ENCODE measurements around the gene RAP1A.

The RAP1A gene

DNA sequence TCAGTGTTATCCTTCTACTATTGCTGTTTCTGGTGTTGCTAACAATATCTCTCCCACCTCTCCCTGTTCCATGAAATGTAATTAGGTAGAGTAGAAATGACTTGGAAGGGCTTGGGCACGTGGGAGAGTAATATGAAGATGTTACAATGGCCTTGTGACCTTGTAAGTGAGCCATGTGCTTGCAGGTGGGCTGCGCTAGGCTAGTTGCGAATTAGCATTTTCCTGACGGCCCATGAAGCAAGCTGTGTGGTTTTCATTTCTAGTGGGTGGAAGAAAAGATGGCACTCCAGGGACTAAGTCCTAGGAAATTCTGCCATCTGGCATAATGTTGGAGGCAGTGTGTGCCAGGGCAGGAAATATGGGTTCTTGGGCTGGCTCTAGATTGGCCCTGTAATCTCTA lies 128.4 kb downstream of the RAP1A start:
- DNase-seq: no peak
- no peaks in the 10 kb centered on the region for H3K36me3 ChIP-seq (ENCODE audit: control insufficient read depth, insufficient read depth, low read length)
- H3K79me1 ChIP-seq (ENCODE audit: low read length): no peaks in the 10 kb centered on the region
- H3K27ac ChIP-seq (ENCODE audit: low read depth, low read length): no peak overlapping the region
- no peak overlapping the region for H3K4ac ChIP-seq (ENCODE audit: low read depth, low read length)
- no peak overlapping the region for H3K23ac ChIP-seq (ENCODE audit: low read length)
- no peak overlapping the region for H3K4me3 ChIP-seq (ENCODE audit: low read length)
- no peak overlapping the region for H2BK120ac ChIP-seq (ENCODE audit: low read depth, low read length)
- no peak overlapping the region for H3K56ac ChIP-seq (ENCODE audit: low read length)
- H3K4me1 ChIP-seq (ENCODE audit: control insufficient read depth, low read depth, low read length): no peaks in the 10 kb centered on the region
- no peaks in the 10 kb centered on the region for H3K27me3 ChIP-seq (ENCODE audit: insufficient read depth, low read length, poor library complexity)
- no peaks in the 10 kb centered on the region for H3K79me2 ChIP-seq (ENCODE audit: control insufficient read depth, insufficient read depth, low read length)
- no peak overlapping the region for H4K5ac ChIP-seq (ENCODE audit: low read length)
- no peak overlapping the region for H2AK5ac ChIP-seq (ENCODE audit: low read length)
- WGBS (ENCODE audit: extremely low coverage, insufficient coverage, low lambda C conversion rate): no CpG with 5 or more reads among the region's 4 CpGs
- H3K18ac ChIP-seq (ENCODE audit: low read length): no peak overlapping the region
- H3K4me2 ChIP-seq (ENCODE audit: low read length): no peak overlapping the region
- H4K8ac ChIP-seq (ENCODE audit: low read depth, low read length): no peak overlapping the region
- no peak overlapping the region for H3K9ac ChIP-seq (ENCODE audit: low read length)
- H2BK5ac ChIP-seq (ENCODE audit: low read length): no peak overlapping the region
- no peak overlapping the region for H2BK15ac ChIP-seq (replicated peaks; ENCODE audit: low read depth)

DNA sequence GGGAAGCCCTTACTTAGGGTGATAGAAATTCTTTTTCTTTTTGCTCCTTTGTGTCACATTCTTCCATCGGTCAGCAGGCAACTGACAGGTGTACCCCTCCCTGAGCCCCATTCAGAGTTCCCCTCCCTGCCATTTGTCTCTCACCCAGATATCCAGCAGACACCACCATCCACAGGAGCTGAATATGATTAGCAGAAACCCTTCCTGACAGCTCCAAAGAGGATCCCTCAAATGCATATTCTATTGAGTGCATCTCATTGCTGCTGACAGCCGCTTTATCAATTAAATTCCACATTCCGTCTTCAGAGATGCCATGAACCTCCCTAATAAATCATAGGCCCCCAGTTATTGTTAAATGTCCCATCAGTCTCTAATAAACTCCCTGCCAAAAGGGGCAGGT lies 130.0 kb downstream of the RAP1A start:
- no CpG with 5 or more reads among the region's 3 CpGs for WGBS (ENCODE audit: extremely low coverage, insufficient coverage, low lambda C conversion rate)
- H2BK120ac ChIP-seq (ENCODE audit: low read depth, low read length): no peak overlapping the region
- H3K4me1 ChIP-seq (ENCODE audit: control insufficient read depth, low read depth, low read length): no peaks in the 10 kb centered on the region
- no peak overlapping the region for H3K56ac ChIP-seq (ENCODE audit: low read length)
- H3K79me1 ChIP-seq (ENCODE audit: low read length): no peaks in the 10 kb centered on the region
- no peak overlapping the region for H2BK5ac ChIP-seq (ENCODE audit: low read length)
- H4K5ac ChIP-seq (ENCODE audit: low read length): no peak overlapping the region
- no peaks in the 10 kb centered on the region for H3K36me3 ChIP-seq (ENCODE audit: control insufficient read depth, insufficient read depth, low read length)
- H3K27ac ChIP-seq (ENCODE audit: low read depth, low read length): no peak overlapping the region
- H3K4ac ChIP-seq (ENCODE audit: low read depth, low read length): no peak overlapping the region
- H3K4me2 ChIP-seq (ENCODE audit: low read length): no peak overlapping the region
- H4K8ac ChIP-seq (ENCODE audit: low read depth, low read length): no peak overlapping the region
- H3K4me3 ChIP-seq (ENCODE audit: low read length): no peak overlapping the region
- no peaks in the 10 kb centered on the region for H3K79me2 ChIP-seq (ENCODE audit: control insufficient read depth, insufficient read depth, low read length)
- H3K23ac ChIP-seq (ENCODE audit: low read length): no peak overlapping the region
- no peak overlapping the region for H2BK15ac ChIP-seq (replicated peaks; ENCODE audit: low read depth)
- H3K27me3 ChIP-seq (ENCODE audit: insufficient read depth, low read length, poor library complexity): no peaks in the 10 kb centered on the region
- H2AK5ac ChIP-seq (ENCODE audit: low read length): no peak overlapping the region
- DNase-seq: no peak
- H3K9ac ChIP-seq (ENCODE audit: low read length): no peak overlapping the region
- no peak overlapping the region for H3K18ac ChIP-seq (ENCODE audit: low read length)

DNA sequence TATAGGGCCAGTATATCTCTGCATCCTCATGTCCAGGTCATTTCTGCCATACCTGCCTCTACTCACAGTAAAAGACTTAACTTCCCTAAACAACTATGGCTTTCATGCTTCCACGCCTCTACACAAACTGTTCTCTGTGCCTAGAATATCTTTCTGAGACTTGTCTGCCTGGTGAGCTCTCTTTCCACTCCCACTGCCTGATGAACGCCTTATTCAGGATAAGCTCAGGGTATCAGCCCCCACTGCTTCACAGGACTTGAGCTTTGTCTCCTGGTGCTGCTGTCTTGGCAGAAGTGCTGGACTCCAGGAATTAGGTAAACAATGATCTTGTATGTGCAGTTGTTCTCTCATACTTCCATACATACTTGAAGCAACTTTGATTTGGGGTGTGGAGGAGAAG lies 131.3 kb downstream of the RAP1A start:
- Histone ChIP-seq H3K56ac (ENCODE audit: low read length) (no peak overlapping the region), H3K27me3 (ENCODE audit: insufficient read depth, low read length, poor library complexity) (no peaks in the 10 kb centered on the region), H2BK5ac (ENCODE audit: low read length) (no peak overlapping the region), H3K79me1 (ENCODE audit: low read length) (no peaks in the 10 kb centered on the region), H3K4ac (ENCODE audit: low read depth, low read length) (no peak overlapping the region), H2BK15ac (replicated peaks; ENCODE audit: low read depth) (no peak overlapping the region), H3K23ac (ENCODE audit: low read length) (no peak overlapping the region), H4K8ac (ENCODE audit: low read depth, low read length) (no peak overlapping the region), H3K4me2 (ENCODE audit: low read length) (no peak overlapping the region), H4K5ac (ENCODE audit: low read length) (no peak overlapping the region), H3K9ac (ENCODE audit: low read length) (no peak overlapping the region), H3K4me1 (ENCODE audit: control insufficient read depth, low read depth, low read length) (no peaks in the 10 kb centered on the region), H2AK5ac (ENCODE audit: low read length) (no peak overlapping the region), H3K36me3 (ENCODE audit: control insufficient read depth, insufficient read depth, low read length) (no peaks in the 10 kb centered on the region), H3K18ac (ENCODE audit: low read length) (no peak overlapping the region), H3K79me2 (ENCODE audit: control insufficient read depth, insufficient read depth, low read length) (no peaks in the 10 kb centered on the region), H3K27ac (ENCODE audit: low read depth, low read length) (no peak overlapping the region), H3K4me3 (ENCODE audit: low read length) (no peak overlapping the region), H2BK120ac (ENCODE audit: low read depth, low read length) (no peak overlapping the region)
- DNase-seq: no peak
- no CpG with 5 or more reads among the region's 2 CpGs for WGBS (ENCODE audit: extremely low coverage, insufficient coverage, low lambda C conversion rate)

DNA sequence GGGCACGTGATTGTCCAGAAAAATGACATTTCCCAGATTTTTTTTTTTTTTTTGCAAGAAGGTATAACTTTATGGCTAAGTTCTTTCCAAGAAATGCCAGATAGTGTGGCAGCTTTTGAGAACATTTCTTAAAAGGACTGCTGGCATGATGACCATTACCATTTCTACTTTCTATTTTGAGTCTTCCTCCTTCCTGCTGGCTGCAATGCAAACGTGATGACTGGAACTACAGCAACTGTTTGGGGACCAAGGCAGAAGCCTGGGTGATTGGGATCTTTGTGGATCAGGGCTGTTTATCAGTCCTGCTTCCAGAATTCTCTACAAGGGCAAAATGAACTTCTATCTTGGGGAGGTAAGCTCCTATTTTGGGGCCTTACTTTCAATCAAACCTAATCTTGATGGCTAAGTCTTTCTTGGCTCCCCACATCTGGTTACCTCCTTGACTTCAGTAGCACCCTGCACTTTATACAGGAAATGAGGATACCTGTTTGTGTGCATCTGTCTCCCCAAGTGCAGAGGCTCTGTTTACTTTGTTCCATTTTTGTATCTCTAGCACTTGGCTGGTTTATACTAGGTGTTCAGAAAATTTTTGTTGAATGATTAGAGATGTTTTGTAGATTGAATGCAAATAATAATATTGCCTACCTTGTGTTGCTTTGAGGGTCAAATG lies 132.5 kb downstream of the RAP1A start:
- H3K56ac ChIP-seq (ENCODE audit: low read length): no peak overlapping the region
- no peak overlapping the region for H3K4me2 ChIP-seq (ENCODE audit: low read length)
- no peaks in the 10 kb centered on the region for H3K36me3 ChIP-seq (ENCODE audit: control insufficient read depth, insufficient read depth, low read length)
- no peak overlapping the region for H3K9ac ChIP-seq (ENCODE audit: low read length)
- no CpG with 5 or more reads among the region's 2 CpGs for WGBS (ENCODE audit: extremely low coverage, insufficient coverage, low lambda C conversion rate)
- peaks cover 9% of the 10 kb centered on the region for H3K79me2 ChIP-seq (ENCODE audit: control insufficient read depth, insufficient read depth, low read length)
- H2AK5ac ChIP-seq (ENCODE audit: low read length): no peak overlapping the region
- H2BK5ac ChIP-seq (ENCODE audit: low read length): no peak overlapping the region
- no peak overlapping the region for H3K27ac ChIP-seq (ENCODE audit: low read depth, low read length)
- H2BK15ac ChIP-seq (replicated peaks; ENCODE audit: low read depth): no peak overlapping the region
- H3K79me1 ChIP-seq (ENCODE audit: low read length): no peaks in the 10 kb centered on the region
- H3K27me3 ChIP-seq (ENCODE audit: insufficient read depth, low read length, poor library complexity): no peaks in the 10 kb centered on the region
- no peaks in the 10 kb centered on the region for H3K4me1 ChIP-seq (ENCODE audit: control insufficient read depth, low read depth, low read length)
- H4K5ac ChIP-seq (ENCODE audit: low read length): no peak overlapping the region
- no peak overlapping the region for H4K8ac ChIP-seq (ENCODE audit: low read depth, low read length)
- no peak overlapping the region for H3K4ac ChIP-seq (ENCODE audit: low read depth, low read length)
- no peak overlapping the region for H3K18ac ChIP-seq (ENCODE audit: low read length)
- no peak overlapping the region for H3K4me3 ChIP-seq (ENCODE audit: low read length)
- DNase-seq: no peak
- H2BK120ac ChIP-seq (ENCODE audit: low read depth, low read length): no peak overlapping the region
- H3K23ac ChIP-seq (ENCODE audit: low read length): no peak overlapping the region

DNA sequence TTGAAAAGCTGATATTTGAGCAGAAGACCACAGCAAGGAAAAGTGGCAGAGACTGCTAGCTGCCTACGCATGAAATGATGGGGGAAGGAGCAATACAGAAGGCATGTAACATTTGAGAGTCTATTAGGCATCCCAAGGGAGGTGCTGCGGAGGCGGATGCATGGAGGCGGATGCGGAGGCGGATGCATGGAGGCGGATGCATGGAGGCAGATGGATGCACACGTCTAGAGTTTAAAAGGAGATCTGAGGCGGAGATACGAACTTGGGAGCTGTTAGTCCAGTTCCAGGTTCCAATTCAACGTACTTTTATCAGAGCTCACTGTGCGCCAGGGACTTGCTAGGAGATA lies 135.4 kb downstream of the RAP1A start:
- no peak overlapping the region for H4K8ac ChIP-seq (ENCODE audit: low read depth, low read length)
- no peak overlapping the region for H2BK15ac ChIP-seq (replicated peaks; ENCODE audit: low read depth)
- H2BK120ac ChIP-seq (ENCODE audit: low read depth, low read length): no peak overlapping the region
- peaks cover 17% of the 10 kb centered on the region for H3K79me2 ChIP-seq (ENCODE audit: control insufficient read depth, insufficient read depth, low read length)
- H3K36me3 ChIP-seq (ENCODE audit: control insufficient read depth, insufficient read depth, low read length): peaks cover under 1% of the 10 kb centered on the region
- H4K5ac ChIP-seq (ENCODE audit: low read length): no peak overlapping the region
- peak overlapping the region; percentile 69 for H3K27ac ChIP-seq (ENCODE audit: low read depth, low read length)
- H3K23ac ChIP-seq (ENCODE audit: low read length): no peak overlapping the region
- no peak overlapping the region for H2AK5ac ChIP-seq (ENCODE audit: low read length)
- no peak overlapping the region for H3K4ac ChIP-seq (ENCODE audit: low read depth, low read length)
- H3K27me3 ChIP-seq (ENCODE audit: insufficient read depth, low read length, poor library complexity): no peaks in the 10 kb centered on the region
- peak overlapping the region; percentile 66 for H3K9ac ChIP-seq (ENCODE audit: low read length)
- H3K4me1 ChIP-seq (ENCODE audit: control insufficient read depth, low read depth, low read length): no peaks in the 10 kb centered on the region
- H2BK5ac ChIP-seq (ENCODE audit: low read length): no peak overlapping the region
- peaks cover 3% of the 10 kb centered on the region for H3K79me1 ChIP-seq (ENCODE audit: low read length)
- DNase-seq: peak; percentile 70
- H3K18ac ChIP-seq (ENCODE audit: low read length): no peak overlapping the region
- no CpG with 5 or more reads among the region's 12 CpGs for WGBS (ENCODE audit: extremely low coverage, insufficient coverage, low lambda C conversion rate)
- peak overlapping the region; percentile 92 for H3K56ac ChIP-seq (ENCODE audit: low read length)
- peak overlapping the region; percentile 9 for H3K4me2 ChIP-seq (ENCODE audit: low read length)
- peak overlapping the region; percentile 38 for H3K4me3 ChIP-seq (ENCODE audit: low read length)

All from mesendoderm (in vitro differentiated cells).